Measurements from ENCODE around the gene PPP2R3A. TPM values are rescaled to one million over a fixed set of nuclear protein-coding genes. Genes with fewer than 3 reads are reported as not detected.
"Not testable (repeated sequence)": the region's sequence is repeated elsewhere in the genome, so short reads cannot be mapped to it uniquely, and the experiment has no call there.

Gene PPP2R3A
- total RNA-seq, 3 donors from 2014 or later (not counting 1 experiment from before 2014, with no cell fraction given) = 0.35 to 0.43 (median 0.40) TPM

DNA sequence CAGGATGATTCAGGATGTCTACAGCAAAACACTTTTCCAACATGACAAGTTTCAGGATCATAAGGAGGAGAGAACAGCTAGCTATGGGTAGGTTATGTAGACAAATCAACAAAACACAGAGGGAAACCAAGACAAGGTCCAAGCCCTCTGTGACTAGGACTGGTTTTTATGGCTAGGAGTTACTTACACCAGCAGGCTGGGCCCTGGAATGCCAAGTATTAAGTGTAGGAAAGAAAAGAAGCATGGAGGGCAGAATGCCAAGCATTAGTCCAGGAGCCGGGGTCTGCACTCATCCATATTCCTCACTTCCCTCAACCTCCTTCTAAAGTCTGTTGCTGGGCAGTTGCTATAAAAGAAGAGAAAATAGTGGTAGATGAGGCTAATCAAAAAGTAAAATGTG, 35.3 kb upstream of the PPP2R3A start:
- Histone ChIP-seq H3K27me3 (ENCODE audit: control insufficient read depth, insufficient read depth, low read length) (no peaks in the 10 kb centered on the region), H3K36me3 (ENCODE audit: control insufficient read depth, insufficient read depth, low read length) (no peaks in the 10 kb centered on the region), H3K27ac (ENCODE audit: low read length) (no peak overlapping the region), H3K4me1 (ENCODE audit: control insufficient read depth, insufficient read depth, low read length) (no peaks in the 10 kb centered on the region), H3K9me3 (ENCODE audit: control insufficient read depth, insufficient read depth, low read length) (no peaks in the 10 kb centered on the region), H3K4me3 (ENCODE audit: low read length) (no peak overlapping the region)
- WGBS (ENCODE audit: insufficient coverage) = no CpG with 5 or more reads among the region's 1 CpG
- Mint-ChIP-seq H3K27ac (no peak overlapping the region), H3K9me3 (peaks cover 0 to 1% of the 10 kb centered on the region in 2 donors), H3K27me3 (ENCODE audit: low read depth in 2 of 2) (peaks cover 0 to 14% of the 10 kb centered on the region in 2 donors), H3K36me3 (no peaks in the 10 kb centered on the region), H3K4me3 (no peak overlapping the region), H3K4me1 (no peaks in the 10 kb centered on the region)
- no peak for DNase-seq
- ATAC-seq = no peak
- no peak for TF ChIP-seq CTCF (IDR thresholded peaks at IDR 0.05)
- intact Hi-C loops (cut with micrococcal nuclease) = no loop called here

DNA sequence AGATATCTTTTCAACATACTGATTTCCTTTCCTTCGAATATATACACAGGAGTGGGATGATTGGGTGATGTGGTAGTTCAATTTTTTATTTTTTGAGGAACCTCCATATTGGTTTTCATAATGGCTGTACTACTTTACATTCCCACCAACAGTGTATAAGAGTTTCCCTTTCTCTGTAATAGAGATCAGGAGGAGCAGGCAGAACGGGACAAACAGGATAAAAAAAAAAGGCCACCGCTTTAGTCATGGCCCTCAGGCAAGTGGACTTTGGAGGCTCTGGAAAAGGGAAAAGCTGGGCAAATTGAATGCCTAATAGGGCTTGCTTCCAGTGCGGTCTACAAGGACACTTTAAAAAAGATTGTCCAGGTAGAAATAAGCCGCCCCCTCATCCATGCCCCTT, 30.4 kb upstream of the PPP2R3A start:
- H3K4me3 Mint-ChIP-seq; H3K27ac Mint-ChIP-seq; H3K36me3 Mint-ChIP-seq; intact Hi-C loops (cut with micrococcal nuclease); H3K4me3 ChIP-seq (ENCODE audit: low read length); DNase-seq; H3K9me3 ChIP-seq (ENCODE audit: control insufficient read depth, insufficient read depth, low read length); H3K27me3 ChIP-seq (ENCODE audit: control insufficient read depth, insufficient read depth, low read length); H3K36me3 ChIP-seq (ENCODE audit: control insufficient read depth, insufficient read depth, low read length); H3K27me3 Mint-ChIP-seq (ENCODE audit: low read depth in 2 of 2); ATAC-seq; H3K4me1 Mint-ChIP-seq; H3K4me1 ChIP-seq (ENCODE audit: control insufficient read depth, insufficient read depth, low read length); H3K9me3 Mint-ChIP-seq; H3K27ac ChIP-seq (ENCODE audit: low read length): not testable (repeated sequence)
- WGBS (ENCODE audit: insufficient coverage) = 93% methylated on average over 4 of the region's 5 CpGs

- H3K27me3 ChIP-seq (ENCODE audit: control insufficient read depth, insufficient read depth, low read length); intact Hi-C loops (cut with micrococcal nuclease); H3K27me3 Mint-ChIP-seq (ENCODE audit: low read depth in 2 of 2); DNase-seq; H3K27ac ChIP-seq (ENCODE audit: low read length); H3K36me3 ChIP-seq (ENCODE audit: control insufficient read depth, insufficient read depth, low read length); H3K4me3 Mint-ChIP-seq; H3K4me1 ChIP-seq (ENCODE audit: control insufficient read depth, insufficient read depth, low read length); H3K4me1 Mint-ChIP-seq; H3K4me3 ChIP-seq (ENCODE audit: low read length); ATAC-seq; H3K9me3 Mint-ChIP-seq; H3K27ac Mint-ChIP-seq; H3K9me3 ChIP-seq (ENCODE audit: control insufficient read depth, insufficient read depth, low read length); H3K36me3 Mint-ChIP-seq: not testable (repeated sequence)
- whole genome bisulfite sequencing (ENCODE audit: insufficient coverage) = 100% methylated on average over 1 of the region's 1 CpG
These were observed 27.8 kb upstream of the PPP2R3A start for GRCh38 chr3:135937766-135938165.

- 76% methylated on average over 2 of the region's 2 CpGs for WGBS (ENCODE audit: insufficient coverage)
- intact Hi-C loops (cut with micrococcal nuclease) = no loop called here
- ATAC-seq = no peak
- no peaks in the 10 kb centered on the region for H3K9me3 Mint-ChIP-seq
- H3K27ac Mint-ChIP-seq = no peak overlapping the region
- Histone ChIP-seq H3K9me3 (ENCODE audit: control insufficient read depth, insufficient read depth, low read length) (no peaks in the 10 kb centered on the region), H3K4me3 (ENCODE audit: low read length) (no peak overlapping the region), H3K27ac (ENCODE audit: low read length) (no peak overlapping the region), H3K36me3 (ENCODE audit: control insufficient read depth, insufficient read depth, low read length) (no peaks in the 10 kb centered on the region), H3K27me3 (ENCODE audit: control insufficient read depth, insufficient read depth, low read length) (no peaks in the 10 kb centered on the region), H3K4me1 (ENCODE audit: control insufficient read depth, insufficient read depth, low read length) (no peaks in the 10 kb centered on the region)
- H3K36me3 Mint-ChIP-seq = peaks cover 7% of the 10 kb centered on the region
- TF ChIP-seq CTCF (IDR thresholded peaks at IDR 0.05) = no peak
- no peak overlapping the region for H3K4me3 Mint-ChIP-seq
- peaks cover 4 to 27% of the 10 kb centered on the region in 2 donors for H3K27me3 Mint-ChIP-seq (ENCODE audit: low read depth in 2 of 2)
- no peaks in the 10 kb centered on the region for H3K4me1 Mint-ChIP-seq
- DNase-seq = no peak
These were observed 20.7 kb upstream of the PPP2R3A start for GRCh38 chr3:135944831-135945230.

- no peak for TF ChIP-seq CTCF (IDR thresholded peaks at IDR 0.05)
- Mint-ChIP-seq H3K36me3 (no peaks in the 10 kb centered on the region), H3K27me3 (ENCODE audit: low read depth in 2 of 2) (peaks cover 9 to 23% of the 10 kb centered on the region in 2 donors), H3K4me1 (no peaks in the 10 kb centered on the region), H3K9me3 (peaks cover 0 to 2% of the 10 kb centered on the region in 2 donors), H3K27ac (no peak overlapping the region), H3K4me3 (no peak overlapping the region)
- Histone ChIP-seq H3K9me3 (ENCODE audit: control insufficient read depth, insufficient read depth, low read length) (no peaks in the 10 kb centered on the region), H3K4me3 (ENCODE audit: low read length) (no peak overlapping the region), H3K36me3 (ENCODE audit: control insufficient read depth, insufficient read depth, low read length) (no peaks in the 10 kb centered on the region), H3K27me3 (ENCODE audit: control insufficient read depth, insufficient read depth, low read length) (no peaks in the 10 kb centered on the region), H3K27ac (ENCODE audit: low read length) (no peak overlapping the region), H3K4me1 (ENCODE audit: control insufficient read depth, insufficient read depth, low read length) (no peaks in the 10 kb centered on the region)
- intact Hi-C loops (cut with micrococcal nuclease) = no loop called here
- DNase-seq (no peak), ATAC-seq (no peak)
- WGBS (ENCODE audit: insufficient coverage) = 94% methylated on average over 2 of the region's 2 CpGs
These were observed 14.6 kb upstream of the PPP2R3A start for GRCh38 chr3:135950941-135951340.
